ENCODE data around the gene CILP2. TPM values are rescaled to one million over a fixed set of nuclear protein-coding genes. Genes with fewer than 3 reads are reported as not detected.

The CILP2 gene
- total and polyA plus RNA-seq, 2 experiments from 2014 or later, result 2.2 to 8.4 TPM

GRCh38 chr19:19575411-19575810 is 37.3 kb downstream of the CILP2 start:
- Histone ChIP-seq H3K4me3 (no peak overlapping the region), H3K27me3 (no peaks in the 10 kb centered on the region), H3K4me1 (ENCODE audit: low read depth) (no peaks in the 10 kb centered on the region), H3K36me3 (peaks cover 2% of the 10 kb centered on the region), H3K9me3 (ENCODE audit: low read depth) (no peaks in the 10 kb centered on the region), H3K27ac (no peak overlapping the region)
- no peak for DNase-seq (ENCODE audit: low read depth in 1 of 2, low spot score in 1 of 2)
- TF ChIP-seq, protein P1, sequence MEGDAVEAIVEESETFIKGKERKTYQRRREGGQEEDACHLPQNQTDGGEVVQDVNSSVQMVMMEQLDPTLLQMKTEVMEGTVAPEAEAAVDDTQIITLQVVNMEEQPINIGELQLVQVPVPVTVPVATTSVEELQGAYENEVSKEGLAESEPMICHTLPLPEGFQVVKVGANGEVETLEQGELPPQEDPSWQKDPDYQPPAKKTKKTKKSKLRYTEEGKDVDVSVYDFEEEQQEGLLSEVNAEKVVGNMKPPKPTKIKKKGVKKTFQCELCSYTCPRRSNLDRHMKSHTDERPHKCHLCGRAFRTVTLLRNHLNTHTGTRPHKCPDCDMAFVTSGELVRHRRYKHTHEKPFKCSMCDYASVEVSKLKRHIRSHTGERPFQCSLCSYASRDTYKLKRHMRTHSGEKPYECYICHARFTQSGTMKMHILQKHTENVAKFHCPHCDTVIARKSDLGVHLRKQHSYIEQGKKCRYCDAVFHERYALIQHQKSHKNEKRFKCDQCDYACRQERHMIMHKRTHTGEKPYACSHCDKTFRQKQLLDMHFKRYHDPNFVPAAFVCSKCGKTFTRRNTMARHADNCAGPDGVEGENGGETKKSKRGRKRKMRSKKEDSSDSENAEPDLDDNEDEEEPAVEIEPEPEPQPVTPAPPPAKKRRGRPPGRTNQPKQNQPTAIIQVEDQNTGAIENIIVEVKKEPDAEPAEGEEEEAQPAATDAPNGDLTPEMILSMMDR (IDR thresholded peaks at IDR 0.05; ENCODE audit: low read depth, low read length), result no peak

GRCh38 chr19:19578252-19578651 is 40.2 kb downstream of the CILP2 start:
- H3K27ac ChIP-seq, result no peak overlapping the region

GRCh38 chr19:19579533-19580361 is 41.7 kb downstream of the CILP2 start:
- Histone ChIP-seq H3K36me3 (no peaks in the 10 kb centered on the region), H3K9me3 (ENCODE audit: low read depth) (no peaks in the 10 kb centered on the region), H3K4me3 (no peak overlapping the region), H3K4me1 (ENCODE audit: low read depth) (no peaks in the 10 kb centered on the region), H3K27me3 (no peaks in the 10 kb centered on the region), H3K27ac (no peak overlapping the region)
- TF ChIP-seq, protein P1 (IDR thresholded peaks at IDR 0.05; ENCODE audit: low read depth, low read length), result no peak
- no peak for DNase-seq (ENCODE audit: low read depth in 1 of 2, low spot score in 1 of 2)

More at GRCh38 chr19:19578252-19578651, 40.2 kb downstream of the CILP2 start:
- H3K4me3 ChIP-seq, result no peak overlapping the region
- no peaks in the 10 kb centered on the region for H3K36me3 ChIP-seq
- H3K4me1 ChIP-seq (ENCODE audit: low read depth), result no peaks in the 10 kb centered on the region
- no peaks in the 10 kb centered on the region for H3K27me3 ChIP-seq
- no peak for DNase-seq (ENCODE audit: low read depth in 1 of 2, low spot score in 1 of 2)
- TF ChIP-seq, protein P1 (IDR thresholded peaks at IDR 0.05; ENCODE audit: low read depth, low read length), result no peak
- no peaks in the 10 kb centered on the region for H3K9me3 ChIP-seq (ENCODE audit: low read depth)

DNA sequence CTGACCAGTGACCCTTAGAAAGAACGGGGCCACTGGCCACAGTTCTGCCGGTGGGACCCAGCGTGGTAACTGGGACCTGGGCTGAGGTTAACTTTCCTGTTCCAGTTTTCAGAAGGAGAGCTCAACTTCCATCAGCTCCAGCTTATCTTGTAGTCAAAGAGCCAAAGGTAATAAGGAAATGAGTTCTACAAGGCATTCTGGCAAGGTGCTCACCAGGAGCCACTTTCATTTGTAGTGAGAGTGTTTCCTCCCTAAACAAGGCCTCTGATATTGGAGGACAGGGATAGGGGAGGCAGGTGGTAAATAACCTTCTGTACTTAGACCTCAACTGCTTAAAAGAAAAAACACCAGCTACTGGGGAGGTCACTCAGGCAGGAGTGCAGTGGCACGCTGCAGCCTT is 42.4 kb downstream of the CILP2 start:
- Histone ChIP-seq H3K36me3 (no peaks in the 10 kb centered on the region), H3K27ac (no peak overlapping the region), H3K9me3 (ENCODE audit: low read depth) (no peaks in the 10 kb centered on the region), H3K27me3 (no peaks in the 10 kb centered on the region), H3K4me3 (no peak overlapping the region), H3K4me1 (ENCODE audit: low read depth) (no peaks in the 10 kb centered on the region)
- TF ChIP-seq, protein P1 (IDR thresholded peaks at IDR 0.05; ENCODE audit: low read depth, low read length), result no peak
- no peak for DNase-seq (ENCODE audit: low read depth in 1 of 2, low spot score in 1 of 2)

DNA sequence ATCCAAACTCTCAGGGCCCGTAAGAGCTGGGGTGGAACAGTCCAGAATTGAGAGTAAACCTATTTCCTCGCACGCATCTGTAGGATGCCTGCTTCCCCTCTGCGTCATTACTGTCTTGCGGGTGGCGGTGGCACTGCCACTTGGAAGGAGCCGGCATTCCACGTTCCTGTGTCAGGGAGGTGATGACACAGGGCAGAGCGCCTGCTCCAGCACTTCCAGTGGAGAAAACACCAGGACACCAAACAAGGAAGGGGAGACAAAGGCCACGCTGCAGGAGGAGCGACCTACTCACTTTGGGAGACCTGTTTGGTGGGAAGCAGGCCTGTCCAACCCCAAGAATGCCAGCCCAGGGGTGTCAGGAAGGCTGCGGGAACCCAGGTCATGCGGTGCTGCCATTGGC is 43.3 kb downstream of the CILP2 start:
- Histone ChIP-seq H3K36me3 (no peaks in the 10 kb centered on the region), H3K4me1 (ENCODE audit: low read depth) (no peaks in the 10 kb centered on the region), H3K4me3 (no peak overlapping the region), H3K27me3 (no peaks in the 10 kb centered on the region), H3K9me3 (ENCODE audit: low read depth) (no peaks in the 10 kb centered on the region), H3K27ac (no peak overlapping the region)
- TF ChIP-seq, protein P1 (IDR thresholded peaks at IDR 0.05; ENCODE audit: low read depth, low read length), result no peak
- DNase-seq (ENCODE audit: low read depth in 1 of 2, low spot score in 1 of 2), result no peak

Measured in cardiac muscle cell (in vitro differentiated cells and primary cell).